HepG2 (cell line): ENCODE measurements around the gene EDAR.

Experiments used
- CTCF ChIP-seq: sonication (generic); formaldehyde crosslinking; IDR thresholded peaks from 2 replicates; pipeline ENCODE4 v1.5.0; 2020; ENCODE audit warnings: mild to moderate bottlenecking, missing genetic modification reagents, moderate library complexity
- EZH2 ChIP-seq: conservative IDR thresholded peaks from 2 replicates; pipeline ENCODE4 v1.6.1; 2012; ENCODE audit warnings: mild to moderate bottlenecking, low read depth, low read length, moderate library complexity
- FOXK1 ChIP-seq: sonication (generic); formaldehyde crosslinking; IDR thresholded peaks from 2 replicates; pipeline ENCODE4 v1.4.0; 2020; ENCODE audit warnings: low read depth, missing genetic modification reagents, borderline replicate concordance
- HNF4A ChIP-seq: sonication (generic); formaldehyde crosslinking; IDR thresholded peaks from 2 replicates; pipeline ENCODE4 v1.4.0; 2020; ENCODE audit warnings: missing genetic modification reagents
- HNRNPL ChIP-seq: fragments of 200-400 bp; formaldehyde crosslinking; IDR thresholded peaks from 2 replicates; pipeline ENCODE4 v1.6.1; 2017; ENCODE audit warnings: mild to moderate bottlenecking, low read depth, low read length
- PATZ1 ChIP-seq: sonication (generic); formaldehyde crosslinking; IDR thresholded peaks from 2 replicates; pipeline ENCODE4 v1.4.0; 2020; ENCODE audit warnings: missing genetic modification reagents
- TOE1 ChIP-seq: sonication (generic); formaldehyde crosslinking; IDR thresholded peaks from 2 replicates; pipeline ENCODE4 v1.4.0; 2020; ENCODE audit warnings: mild to moderate bottlenecking, missing genetic modification reagents
- ZFYVE20 ChIP-seq: sonication (generic); formaldehyde crosslinking; IDR thresholded peaks from 2 replicates; pipeline ENCODE4 v1.8.0; 2023; ENCODE audit warnings: low read depth, mild to moderate bottlenecking, moderate library complexity, missing genetic modification reagents, borderline replicate concordance
- ZNF670 ChIP-seq: sonication (generic); formaldehyde crosslinking; IDR thresholded peaks from 2 replicates; pipeline ENCODE4 v1.8.0; 2022; ENCODE audit warnings: mild to moderate bottlenecking, missing genetic modification reagents, borderline replicate concordance

GRCh38 chr2:108988076-108988795 is 784 bp downstream of the EDAR start:
- TF ChIP-seq ZFYVE20 (CRISPR knock-in tag), result no peak
- TF ChIP-seq TOE1 (CRISPR knock-in tag), result no peak
- TF ChIP-seq PATZ1 (CRISPR knock-in tag), result no peak
- no peak for TF ChIP-seq EZH2
- no peak for TF ChIP-seq HNF4A (CRISPR knock-in tag)
- no peak for TF ChIP-seq HNRNPL
- TF ChIP-seq CTCF, result no peak
- no peak for TF ChIP-seq FOXK1
- TF ChIP-seq ZNF670 (CRISPR knock-in tag), result no peak
